GM12801 (cell line): Measurements from ENCODE around the gene WHRN.

Source experiments
- TF ChIP-seq, protein P1 (sequence below): IDR thresholded peaks from one replicate; pipeline ENCODE4 v1.5.1; 2011; ENCODE audit warnings: control low read depth; ENCODE audit not compliant: insufficient read length; ENCODE audit errors: extremely low read depth

The WHRN gene

DNA sequence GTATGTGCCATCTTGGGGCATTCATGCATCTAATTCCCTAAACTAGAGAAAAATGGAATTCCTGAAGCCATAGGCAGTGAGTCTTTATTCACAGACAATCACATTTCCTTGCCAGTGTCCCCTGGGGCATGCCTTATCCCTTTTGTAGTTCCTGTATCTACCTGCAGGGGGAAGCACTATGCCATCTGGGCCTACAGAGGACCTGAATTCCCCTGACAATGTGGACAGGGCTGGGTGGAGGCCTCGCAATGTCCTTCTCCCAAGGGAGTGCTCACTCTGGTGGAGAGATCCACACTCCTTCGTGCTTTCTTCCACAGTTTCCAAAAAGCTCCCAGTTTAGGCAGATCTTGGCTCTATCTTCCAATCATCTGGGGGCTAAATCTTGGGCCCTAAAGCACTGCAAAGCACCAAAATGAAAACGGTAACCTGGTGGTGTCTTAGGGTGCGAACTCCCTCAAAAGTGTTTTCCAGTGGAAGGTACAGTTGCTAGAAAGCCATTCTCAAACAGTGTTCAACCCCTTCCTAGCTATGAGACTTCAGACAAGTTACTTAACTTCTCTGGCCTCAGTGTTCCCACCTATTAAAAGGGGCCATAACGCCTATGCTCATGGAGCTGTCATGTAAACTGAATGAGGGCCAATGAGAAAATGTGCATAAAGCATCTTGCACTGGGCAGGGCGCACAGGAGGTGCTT, 17.5 kb downstream of the WHRN start:
- TF ChIP-seq, protein P1, sequence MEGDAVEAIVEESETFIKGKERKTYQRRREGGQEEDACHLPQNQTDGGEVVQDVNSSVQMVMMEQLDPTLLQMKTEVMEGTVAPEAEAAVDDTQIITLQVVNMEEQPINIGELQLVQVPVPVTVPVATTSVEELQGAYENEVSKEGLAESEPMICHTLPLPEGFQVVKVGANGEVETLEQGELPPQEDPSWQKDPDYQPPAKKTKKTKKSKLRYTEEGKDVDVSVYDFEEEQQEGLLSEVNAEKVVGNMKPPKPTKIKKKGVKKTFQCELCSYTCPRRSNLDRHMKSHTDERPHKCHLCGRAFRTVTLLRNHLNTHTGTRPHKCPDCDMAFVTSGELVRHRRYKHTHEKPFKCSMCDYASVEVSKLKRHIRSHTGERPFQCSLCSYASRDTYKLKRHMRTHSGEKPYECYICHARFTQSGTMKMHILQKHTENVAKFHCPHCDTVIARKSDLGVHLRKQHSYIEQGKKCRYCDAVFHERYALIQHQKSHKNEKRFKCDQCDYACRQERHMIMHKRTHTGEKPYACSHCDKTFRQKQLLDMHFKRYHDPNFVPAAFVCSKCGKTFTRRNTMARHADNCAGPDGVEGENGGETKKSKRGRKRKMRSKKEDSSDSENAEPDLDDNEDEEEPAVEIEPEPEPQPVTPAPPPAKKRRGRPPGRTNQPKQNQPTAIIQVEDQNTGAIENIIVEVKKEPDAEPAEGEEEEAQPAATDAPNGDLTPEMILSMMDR = no peak

DNA sequence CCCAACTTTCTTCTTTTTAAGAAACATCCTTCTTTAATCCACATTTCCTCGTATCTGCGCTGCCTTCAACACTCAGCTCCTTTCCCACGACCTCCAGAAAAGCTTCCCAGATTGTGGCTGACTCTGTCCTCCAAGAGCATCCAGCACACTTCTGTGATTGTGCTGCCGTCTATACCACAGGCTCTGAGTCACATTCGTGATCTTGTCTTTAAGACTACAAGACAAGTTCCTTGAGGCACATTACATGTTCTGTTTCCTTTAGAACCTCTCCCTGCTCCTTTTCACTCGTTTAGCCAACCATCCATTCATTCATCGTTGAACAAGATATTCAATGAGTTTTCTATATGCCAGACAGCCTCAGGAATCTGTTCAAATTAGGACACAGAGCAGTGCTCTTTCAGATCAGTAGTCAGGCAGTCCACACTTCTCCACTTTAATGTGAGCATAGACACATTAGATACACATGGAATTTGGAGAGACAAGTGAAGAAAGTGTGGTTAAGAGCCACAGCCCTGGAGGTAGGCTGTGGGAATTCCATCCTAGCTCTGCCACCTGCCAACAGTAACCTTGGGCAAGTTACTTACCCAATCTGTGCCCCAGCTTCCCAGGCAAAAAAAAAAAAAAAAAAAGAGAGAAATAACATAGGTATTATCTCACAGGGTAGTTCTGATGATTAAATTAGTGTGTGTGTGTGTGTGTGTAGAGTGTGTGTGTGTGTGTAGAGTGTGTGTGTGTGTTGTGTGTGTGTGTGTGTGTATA, 18.9 kb downstream of the WHRN start:
- TF ChIP-seq, protein P1 = no peak

DNA sequence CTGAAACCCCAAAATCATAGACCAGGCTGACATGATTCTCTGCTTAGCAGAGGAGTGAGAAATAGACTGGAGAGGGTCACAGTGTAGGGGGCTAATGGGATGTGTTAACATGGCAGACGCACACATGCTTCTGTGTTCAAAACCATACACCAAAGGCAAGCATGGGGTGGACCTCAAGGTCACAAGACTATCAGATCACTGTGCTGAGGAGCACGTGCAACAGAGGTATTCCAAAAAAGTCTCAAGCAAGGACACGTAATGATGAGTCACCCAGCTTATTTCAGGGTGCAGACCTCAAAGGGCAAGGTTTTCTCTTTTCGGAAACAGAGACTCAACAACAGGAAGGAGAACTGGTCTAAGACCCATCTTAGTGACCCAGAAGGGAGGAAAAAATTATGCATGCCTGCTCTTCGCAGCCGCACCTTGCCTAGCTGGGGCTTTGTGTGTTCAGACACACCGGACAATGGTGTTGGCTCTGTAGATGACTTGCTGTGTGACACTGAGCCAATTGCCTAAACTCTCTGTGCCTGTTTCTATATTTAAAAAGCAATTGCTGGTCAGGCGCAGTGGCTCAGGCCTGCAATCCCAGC, 20.3 kb downstream of the WHRN start:
- TF ChIP-seq, protein P1 = no peak

DNA sequence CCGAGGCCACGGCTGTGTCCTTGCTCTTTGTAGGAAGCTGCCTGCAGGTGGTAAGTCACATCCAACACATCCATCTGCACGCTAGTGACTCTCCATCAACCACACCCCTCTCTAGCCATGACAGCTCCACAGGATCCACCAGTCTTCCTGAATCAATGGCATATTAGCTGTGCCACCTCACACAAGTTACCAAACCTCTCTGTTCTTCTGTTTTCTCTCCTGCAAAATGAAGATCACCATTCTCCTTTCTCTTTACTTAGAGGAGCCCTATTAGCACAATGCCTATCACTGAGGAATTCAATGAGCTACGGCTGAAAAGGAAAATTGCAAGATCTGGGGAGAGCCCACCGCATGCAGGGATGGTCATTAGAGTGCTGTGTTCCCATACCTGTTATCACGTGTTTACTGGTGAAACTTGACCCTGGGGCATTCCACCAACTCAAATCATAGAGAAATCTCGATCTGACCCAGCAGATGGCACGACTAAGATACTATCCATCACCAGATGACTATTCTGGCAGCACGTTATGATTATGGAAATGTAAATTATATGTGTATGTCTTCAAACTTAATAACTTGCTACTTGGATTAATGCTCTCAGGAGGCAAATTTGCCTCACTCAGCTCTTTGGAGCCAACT, 20.9 kb downstream of the WHRN start:
- TF ChIP-seq, protein P1 = no peak

DNA sequence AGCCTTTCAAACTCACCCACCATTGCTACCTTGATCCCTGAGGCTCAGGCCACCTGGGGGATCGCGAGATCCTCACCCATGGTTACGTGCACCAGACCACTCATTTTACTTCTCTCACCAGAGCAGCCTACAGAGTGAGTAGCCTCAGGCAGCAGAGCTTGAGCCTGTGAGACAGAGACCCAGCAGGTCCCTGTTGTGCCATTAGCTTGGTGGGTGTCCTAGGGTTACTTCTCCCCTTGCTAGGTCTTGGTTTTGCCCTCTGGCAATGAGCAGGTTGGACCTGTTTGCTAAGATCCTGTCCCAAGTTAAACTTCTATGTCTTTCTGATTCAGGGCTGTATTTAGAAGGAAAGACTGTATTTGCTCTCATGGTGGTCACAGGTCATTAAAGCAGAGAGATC, 21.8 kb downstream of the WHRN start:
- TF ChIP-seq, protein P1 = no peak

DNA sequence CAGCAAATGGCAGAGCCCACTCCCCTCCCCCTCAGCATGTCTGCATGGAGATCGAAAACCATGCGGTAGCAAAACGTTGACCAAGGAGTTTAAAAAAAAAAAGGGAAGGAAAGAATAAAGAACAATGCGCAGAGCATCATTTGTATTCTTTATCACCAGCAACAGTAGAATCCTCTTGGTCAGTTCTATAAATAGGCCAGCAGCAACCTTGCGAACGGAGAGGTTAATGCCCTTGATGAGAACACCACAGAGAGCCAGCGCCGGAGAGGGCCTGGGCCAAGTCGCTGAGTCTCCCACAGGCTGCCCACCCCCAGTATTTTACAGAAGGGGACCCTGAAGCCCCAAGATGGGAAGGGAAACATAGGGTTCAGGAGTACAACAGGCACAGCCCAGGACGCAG, 22.7 kb downstream of the WHRN start:
- TF ChIP-seq, protein P1 = no peak

DNA sequence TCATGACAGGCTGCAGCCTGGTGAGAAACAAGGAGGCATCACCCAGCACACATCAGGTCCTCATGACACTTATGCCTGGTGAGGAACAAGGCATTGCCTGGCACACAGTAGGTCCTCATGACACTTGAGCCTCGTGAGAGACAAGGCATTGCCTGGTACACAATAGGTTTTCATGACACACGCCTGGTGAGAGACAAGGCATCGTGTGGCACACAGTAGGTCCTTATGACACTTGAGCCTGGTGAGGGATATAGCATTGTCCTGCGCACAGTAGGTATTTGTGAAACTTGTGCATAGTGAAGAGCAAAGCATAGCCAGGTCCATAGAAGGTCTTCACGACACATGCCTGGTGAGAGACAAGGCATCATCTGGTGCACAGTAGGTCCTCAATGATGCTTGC, 23.5 kb downstream of the WHRN start:
- TF ChIP-seq, protein P1 = no peak
